Omental fat pad (tissue), 4 donors: ENCODE results near the gene PPP1R15A. TPM values are rescaled to one million over a fixed set of nuclear protein-coding genes. Genes with fewer than 3 reads are reported as not detected.
"Not testable (repeated sequence)": the region's sequence is repeated elsewhere in the genome, so short reads cannot be mapped to it uniquely, and the experiment has no call there.

Experiments
- ATAC-seq: fragments of 150-250 bp; one replicate; pipeline ENCODE4 v1.9.1; 2016; ENCODE audit warnings: mild to moderate bottlenecking, moderate library complexity; ENCODE audit not compliant: low FRiP score
- DNase-seq: peaks from one replicate; pipeline ENCODE4 v3.0.0-alpha.2; 2019; ENCODE audit warnings: low spot score
- total RNA-seq, 4 donors: library from RNA; depleted of rRNA; stranded (reverse); fragments of >200 nt; gene quantifications; one replicate each; pipeline ENCODE4 v1.1.0, GENCODE V29; 2016
- TF ChIP-seq, protein P1 (sequence below), 3 donors: fragments of 450-650 bp; IDR thresholded peaks; one replicate each; pipeline ENCODE4 v1.5.1; 2016 to 2017; ENCODE audit warnings: antibody characterized with exemption in 3 of 3, mild to moderate bottlenecking in 3 of 3, moderate library complexity in 2 of 3

PPP1R15A gene
- total RNA-seq, 4 donors from 2014 or later, result 105 to 282 (median 176) TPM

DNA sequence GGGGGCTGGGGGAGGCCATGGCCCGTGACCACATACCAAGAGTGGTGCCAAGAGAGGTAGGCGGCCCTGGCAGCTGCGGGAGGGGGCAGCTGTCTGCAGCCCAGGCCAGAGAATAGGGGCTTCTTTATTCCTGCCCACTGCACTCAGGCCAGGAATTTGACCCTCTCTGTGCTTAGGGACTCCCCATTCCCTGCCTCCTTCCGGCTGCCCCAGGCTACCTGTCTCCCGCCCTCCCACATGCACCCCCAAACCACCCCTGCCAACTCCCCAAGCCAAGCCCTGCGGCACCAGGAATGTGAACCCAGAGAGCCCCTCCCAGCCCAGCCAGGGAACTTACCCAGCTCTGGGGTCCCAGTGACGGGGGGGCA, 4.5 kb upstream of the PPP1R15A start:
- ATAC-seq (no peak), DNase-seq (no peak)
- TF ChIP-seq, protein P1, sequence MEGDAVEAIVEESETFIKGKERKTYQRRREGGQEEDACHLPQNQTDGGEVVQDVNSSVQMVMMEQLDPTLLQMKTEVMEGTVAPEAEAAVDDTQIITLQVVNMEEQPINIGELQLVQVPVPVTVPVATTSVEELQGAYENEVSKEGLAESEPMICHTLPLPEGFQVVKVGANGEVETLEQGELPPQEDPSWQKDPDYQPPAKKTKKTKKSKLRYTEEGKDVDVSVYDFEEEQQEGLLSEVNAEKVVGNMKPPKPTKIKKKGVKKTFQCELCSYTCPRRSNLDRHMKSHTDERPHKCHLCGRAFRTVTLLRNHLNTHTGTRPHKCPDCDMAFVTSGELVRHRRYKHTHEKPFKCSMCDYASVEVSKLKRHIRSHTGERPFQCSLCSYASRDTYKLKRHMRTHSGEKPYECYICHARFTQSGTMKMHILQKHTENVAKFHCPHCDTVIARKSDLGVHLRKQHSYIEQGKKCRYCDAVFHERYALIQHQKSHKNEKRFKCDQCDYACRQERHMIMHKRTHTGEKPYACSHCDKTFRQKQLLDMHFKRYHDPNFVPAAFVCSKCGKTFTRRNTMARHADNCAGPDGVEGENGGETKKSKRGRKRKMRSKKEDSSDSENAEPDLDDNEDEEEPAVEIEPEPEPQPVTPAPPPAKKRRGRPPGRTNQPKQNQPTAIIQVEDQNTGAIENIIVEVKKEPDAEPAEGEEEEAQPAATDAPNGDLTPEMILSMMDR (IDR thresholded peaks at IDR 0.05), result no peak

DNA sequence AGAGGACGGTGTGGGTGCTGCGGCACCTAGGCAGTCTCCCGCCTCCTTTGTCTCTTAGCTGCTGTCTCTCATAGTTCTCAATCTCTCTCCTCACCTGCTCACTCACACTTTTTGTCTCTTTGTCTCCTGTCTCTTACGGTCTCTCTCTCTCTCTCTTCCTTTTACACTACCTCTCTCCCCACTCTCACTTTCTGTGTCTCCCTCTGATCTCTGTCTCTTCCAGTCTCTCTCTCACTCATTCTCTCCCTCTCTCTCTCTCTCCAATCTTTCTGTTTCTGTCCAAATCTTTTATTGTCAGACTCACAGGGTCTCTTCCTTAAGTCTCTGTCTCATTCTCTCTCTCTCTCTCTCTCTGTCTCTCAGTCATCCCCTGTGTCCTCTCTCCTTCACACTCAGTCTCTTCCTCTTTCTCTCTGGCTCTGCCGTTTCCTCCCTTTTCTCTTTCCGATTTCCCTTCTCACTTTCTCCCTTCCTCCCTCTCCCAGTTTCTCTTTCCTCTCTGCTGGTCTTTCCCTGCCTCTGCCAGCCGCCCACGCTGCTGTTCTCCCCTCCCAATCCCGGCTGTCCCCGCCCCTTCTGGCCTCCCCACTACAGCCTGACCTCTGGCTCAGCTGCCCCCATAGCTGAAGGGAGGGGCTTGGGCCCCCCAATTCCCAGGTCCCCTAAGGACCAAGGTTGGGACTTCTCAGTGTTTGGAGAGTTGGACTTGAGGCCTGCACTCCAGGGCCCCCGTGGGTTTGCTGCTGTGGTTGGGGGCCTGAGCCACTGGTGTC, 3.9 kb upstream of the PPP1R15A start, which contains the start of gene PLEKHA4:
PLEKHA4 (minus strand) TSS at position 504 of the 773 bp plus-strand sequence. CDS start 997 bp downstream, outside the sequence.
- ATAC-seq, result peak; percentile 48
- TF ChIP-seq, protein P1 (IDR thresholded peaks at IDR 0.05), result no peak
- DNase-seq, result no peak

DNA sequence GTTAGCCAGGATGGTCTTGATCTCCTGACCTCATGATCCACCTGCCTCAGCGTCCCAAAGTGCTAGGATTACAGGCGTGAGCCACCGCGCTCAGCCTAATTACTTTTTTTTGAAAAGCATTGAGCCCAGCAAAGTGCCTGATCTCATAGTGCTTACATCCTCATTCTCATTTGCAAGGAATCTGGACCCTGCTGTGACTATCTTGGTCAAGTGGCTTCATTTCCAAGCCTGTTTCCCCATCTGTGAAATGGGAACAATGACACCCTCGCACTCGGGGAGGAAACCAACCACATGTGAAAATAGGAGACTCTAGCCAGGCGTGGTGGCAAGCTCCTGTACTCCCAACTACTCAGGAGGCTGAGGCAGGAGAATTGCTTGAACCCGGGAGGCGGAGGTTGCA, 2.2 kb upstream of the PPP1R15A start:
- TF ChIP-seq, protein P1 (IDR thresholded peaks at IDR 0.05), result no peak
- DNase-seq (no peak), ATAC-seq (no peak)

DNA sequence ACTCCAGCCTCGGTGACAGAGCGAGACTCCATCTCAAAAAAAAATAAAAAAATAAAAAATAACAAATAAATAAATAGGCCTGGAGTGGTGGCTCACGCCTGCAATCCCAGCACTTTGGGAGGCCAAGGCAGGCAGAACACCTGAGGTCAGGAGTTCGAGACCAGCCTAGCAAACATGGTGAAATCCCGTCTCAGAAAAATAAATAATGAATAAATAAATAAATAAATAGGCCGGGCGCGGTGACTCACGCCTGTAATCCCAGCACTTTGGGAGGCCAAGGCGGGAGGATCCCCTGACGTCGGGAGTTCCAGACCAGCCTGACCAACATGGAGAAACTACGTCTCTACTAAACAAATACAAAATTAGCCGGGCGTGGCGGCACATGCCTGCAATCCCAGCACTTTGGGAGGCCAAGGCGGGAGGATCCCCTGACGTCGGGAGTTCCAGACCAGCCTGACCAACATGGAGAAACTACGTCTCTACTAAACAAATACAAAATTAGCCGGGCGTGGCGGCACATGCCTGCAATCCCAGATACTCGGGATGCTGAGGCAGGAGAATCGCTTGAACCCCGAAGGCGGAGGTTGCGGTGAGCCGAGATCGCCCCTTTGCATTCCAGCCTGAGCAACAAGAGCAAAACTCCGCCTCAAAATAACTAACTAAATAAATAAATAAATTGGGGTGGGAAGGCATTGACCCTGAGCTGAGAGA, 595 bp upstream of the PPP1R15A start:
- not testable (repeated sequence) for ATAC-seq

DNA sequence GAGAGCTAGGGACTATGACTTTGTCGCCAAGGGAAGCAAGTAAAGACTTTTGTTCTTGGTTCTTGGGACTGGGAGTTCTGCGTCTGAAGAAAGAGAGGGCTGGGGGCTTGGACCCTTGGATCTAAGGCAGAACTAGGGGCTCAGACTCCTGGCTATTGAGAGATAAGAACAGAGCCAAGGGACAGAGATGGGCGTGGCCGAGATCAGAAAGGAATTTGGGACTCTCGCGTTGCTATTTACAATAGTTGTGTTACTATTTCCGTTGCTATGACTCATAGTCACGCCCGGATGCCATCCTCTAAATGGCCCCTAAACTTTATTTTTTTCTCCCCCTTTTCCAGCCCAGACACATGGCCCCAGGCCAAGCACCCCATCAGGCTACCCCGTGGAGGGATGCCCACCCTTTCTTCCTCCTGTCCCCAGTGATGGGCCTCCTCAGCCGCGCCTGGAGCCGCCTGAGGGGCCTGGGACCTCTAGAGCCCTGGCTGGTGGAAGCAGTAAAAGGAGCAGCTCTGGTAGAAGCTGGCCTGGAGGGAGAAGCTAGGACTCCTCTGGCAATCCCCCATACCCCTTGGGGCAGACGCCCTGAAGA, 759 bp downstream of the PPP1R15A start:
- ATAC-seq (peak; percentile 11), DNase-seq (peak; percentile 73)
- TF ChIP-seq, protein P1 (IDR thresholded peaks at IDR 0.05), result no peak

More for the DNA sequence above, 595 bp upstream of the PPP1R15A start:
- DNase-seq, result not testable (repeated sequence)

DNA sequence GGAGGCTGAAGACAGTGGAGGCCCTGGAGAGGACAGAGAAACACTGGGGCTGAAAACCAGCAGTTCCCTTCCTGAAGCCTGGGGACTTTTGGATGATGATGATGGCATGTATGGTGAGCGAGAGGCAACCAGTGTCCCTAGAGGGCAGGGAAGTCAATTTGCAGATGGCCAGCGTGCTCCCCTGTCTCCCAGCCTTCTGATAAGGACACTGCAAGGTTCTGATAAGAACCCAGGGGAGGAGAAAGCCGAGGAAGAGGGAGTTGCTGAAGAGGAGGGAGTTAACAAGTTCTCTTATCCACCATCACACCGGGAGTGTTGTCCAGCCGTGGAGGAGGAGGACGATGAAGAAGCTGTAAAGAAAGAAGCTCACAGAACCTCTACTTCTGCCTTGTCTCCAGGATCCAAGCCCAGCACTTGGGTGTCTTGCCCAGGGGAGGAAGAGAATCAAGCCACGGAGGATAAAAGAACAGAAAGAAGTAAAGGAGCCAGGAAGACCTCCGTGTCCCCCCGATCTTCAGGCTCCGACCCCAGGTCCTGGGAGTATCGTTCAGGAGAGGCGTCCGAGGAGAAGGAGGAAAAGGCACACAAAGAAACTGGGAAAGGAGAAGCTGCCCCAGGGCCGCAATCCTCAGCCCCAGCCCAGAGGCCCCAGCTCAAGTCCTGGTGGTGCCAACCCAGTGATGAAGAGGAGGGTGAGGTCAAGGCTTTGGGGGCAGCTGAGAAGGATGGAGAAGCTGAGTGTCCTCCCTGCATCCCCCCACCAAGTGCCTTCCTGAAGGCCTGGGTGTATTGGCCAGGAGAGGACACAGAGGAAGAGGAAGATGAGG, 1.5 kb downstream of the PPP1R15A start:
- TF ChIP-seq, protein P1 (IDR thresholded peaks at IDR 0.05), result no peak
- DNase-seq (no peak), ATAC-seq (no peak)
